SK-N-MC (cell line): Measurements from ENCODE around the gene TRABD2B.

ENCODE experiments used
- EZH2 ChIP-seq: fragments of 200-600 bp; sonication (generic); IDR thresholded peaks from one replicate; pipeline ENCODE4 v1.6.1; 2017; ENCODE audit warnings: antibody characterized with exemption
- FOXP2 ChIP-seq: optimal IDR thresholded peaks from 2 replicates; pipeline ENCODE3; 2011; ENCODE audit warnings: mild to moderate bottlenecking, moderate library complexity; ENCODE audit not compliant: insufficient read depth; ENCODE audit errors: extremely low read length, control extremely low read depth
- POLR2AphosphoS5 ChIP-seq: IDR thresholded peaks from 2 replicates; pipeline ENCODE4 v1.6.1; 2012; ENCODE audit warnings: mild to moderate bottlenecking, low read depth, low read length, borderline replicate concordance

- no peak for TF ChIP-seq POLR2AphosphoS5
- no peak for TF ChIP-seq EZH2
- no peak for TF ChIP-seq FOXP2
Measured at GRCh38 chr1:47927165-47927564, 70.0 kb downstream of the TRABD2B start.
